ENCODE results near the gene OXER1.

The OXER1 gene

DNA sequence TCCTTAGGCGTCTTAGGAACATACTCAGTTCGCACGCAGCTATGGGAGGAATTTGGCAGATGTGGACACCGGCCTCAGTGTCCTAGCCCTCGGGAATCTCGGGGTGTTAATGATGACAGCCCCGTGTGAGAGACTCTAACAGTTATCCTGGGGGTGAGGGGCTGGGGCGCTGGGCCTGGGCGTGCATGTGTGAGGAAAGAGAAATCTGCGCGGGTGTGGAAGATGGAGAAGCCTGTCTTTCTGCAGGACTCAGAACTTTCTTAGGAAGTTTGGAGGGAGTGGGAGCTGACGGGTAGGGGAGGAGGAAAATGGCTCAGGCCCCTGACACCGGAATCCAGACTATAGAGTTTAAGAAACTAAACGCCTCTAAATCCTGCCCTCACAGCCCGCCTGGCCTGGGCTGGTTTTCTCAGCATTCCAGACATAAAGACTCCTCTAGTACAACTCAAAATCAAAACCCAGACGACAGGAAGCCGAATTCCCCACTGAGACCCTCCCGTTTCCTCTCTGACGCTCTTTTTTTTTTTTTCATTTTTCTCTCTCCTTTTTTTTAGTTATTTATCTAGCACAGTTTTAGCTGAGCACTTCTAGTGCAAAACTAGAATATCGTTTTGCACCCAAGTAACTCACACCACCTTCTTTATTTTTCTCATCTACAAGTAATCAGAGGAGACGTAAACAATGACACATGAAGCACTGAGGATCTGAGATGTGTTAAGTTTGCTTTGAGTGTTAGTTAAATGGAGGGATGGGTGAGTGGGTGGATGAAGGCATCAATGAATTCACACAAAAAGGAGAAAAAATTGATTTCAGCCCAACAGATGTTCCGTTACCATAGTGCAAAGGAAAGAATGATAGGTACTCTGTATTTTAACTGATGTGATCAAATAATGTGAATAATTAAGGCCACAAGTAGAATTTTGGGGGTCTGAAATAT, 29.7 kb upstream of the OXER1 start:
- DNase-seq, result no peak

DNA sequence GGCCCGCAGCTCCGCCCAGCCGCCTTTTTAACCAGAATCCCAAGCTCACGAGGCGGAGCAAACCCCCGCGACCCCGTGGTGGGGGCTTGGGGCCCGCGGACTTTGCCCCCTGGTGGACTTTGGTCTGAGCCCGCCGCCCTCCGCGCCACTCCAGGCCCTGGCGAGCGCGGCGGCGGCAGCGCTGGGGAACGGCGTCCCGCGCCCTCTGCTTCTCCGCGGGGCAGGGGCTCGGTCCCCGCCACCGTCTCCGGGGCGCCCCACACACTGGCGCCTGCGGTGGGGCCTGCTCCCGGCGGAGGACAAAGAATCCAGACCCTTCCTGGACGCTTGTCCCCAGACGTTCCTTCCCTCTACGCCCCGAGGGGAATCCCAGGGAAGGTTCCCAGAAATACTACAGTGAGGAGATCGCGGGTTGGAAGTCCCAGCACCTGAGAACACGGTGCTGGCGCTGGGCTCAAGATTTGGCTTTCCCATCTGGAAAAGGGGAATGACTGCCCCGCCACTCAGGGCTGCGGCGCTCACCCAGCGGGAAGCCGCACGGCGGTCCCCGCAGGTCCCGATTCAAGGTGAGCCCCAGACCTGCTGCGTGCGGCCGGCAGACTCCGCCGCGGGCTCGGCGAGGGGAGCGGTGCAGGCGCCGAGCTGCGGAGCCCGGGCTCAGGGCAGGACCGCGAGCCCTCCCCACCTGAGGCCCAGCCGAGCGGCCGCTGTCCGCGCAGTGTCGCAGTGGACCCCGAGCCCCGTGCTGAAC, 28.8 kb upstream of the OXER1 start, which contains the start of gene HAAO:
TSS of gene HAAO (minus strand) at position 1 of the 751 bp plus-strand sequence. CDS start 47 bp downstream, outside the sequence.
- no peak for DNase-seq

DNA sequence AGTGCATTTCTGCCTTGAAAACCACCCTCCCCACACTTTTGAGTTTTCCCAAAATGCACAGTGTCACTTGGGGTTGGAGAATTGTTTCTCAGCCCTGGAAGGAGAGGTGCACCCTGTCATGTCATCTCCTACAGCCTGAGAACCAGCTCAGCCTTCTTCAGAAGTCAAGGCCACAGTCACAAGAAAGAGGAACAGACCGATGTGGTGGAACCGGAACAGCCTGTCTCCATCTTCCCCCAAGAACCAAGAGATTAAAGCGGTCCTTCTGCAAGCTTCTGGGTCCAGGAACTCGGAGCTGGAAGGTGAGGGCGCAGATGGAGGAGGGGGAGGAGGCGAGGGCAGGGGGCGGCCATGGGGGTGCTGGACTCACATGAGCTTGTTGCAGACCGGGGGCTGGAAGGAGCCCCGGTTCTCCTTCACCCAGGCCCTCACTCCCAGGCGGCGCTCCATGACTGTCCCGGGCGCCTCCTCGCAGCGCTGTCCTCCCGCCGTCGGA, 28.2 kb upstream of the OXER1 start:
- peak in 1 of 2 experiments; percentile 23 for DNase-seq

DNA sequence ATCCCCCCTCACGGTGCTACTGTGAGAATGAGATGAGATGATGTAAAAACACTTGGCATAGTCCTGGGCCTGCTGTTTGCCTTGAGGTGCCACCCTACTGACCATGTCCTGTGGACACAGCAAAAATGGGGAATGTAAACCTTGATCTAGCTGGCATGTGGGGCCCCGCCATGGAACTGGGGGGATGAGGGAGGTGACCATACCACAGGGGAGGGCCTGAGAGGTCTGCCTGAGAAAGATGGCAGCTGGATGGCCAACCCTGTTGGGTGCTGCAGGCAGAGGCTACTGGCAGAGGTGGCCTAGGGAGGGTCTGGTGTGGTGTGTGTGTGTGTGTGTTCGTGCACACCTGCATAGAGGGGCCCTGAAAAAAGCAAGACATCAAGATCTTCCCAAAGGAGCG, 27.7 kb upstream of the OXER1 start:
- no peak for DNase-seq

DNA sequence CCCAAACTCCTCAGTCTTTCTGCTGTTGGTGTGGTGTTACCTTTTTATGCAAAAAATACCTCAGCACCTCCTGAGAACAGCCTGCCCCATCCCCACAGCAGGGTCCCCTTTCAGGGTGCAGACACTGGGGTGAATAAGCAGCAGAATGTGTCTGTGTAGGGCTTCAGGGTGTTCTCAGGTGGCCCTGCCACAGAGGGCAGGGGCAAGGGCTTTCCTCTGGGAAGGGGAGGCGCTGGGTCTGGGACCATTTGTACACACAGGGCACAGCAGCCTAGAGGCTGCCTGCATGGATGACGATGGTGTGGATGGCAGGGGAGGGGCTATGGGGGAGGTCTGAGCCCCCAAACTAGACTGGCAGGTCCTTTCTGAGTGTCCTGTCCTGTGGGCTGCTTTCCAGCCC, 25.8 kb upstream of the OXER1 start:
- DNase-seq, result no peak

DNA sequence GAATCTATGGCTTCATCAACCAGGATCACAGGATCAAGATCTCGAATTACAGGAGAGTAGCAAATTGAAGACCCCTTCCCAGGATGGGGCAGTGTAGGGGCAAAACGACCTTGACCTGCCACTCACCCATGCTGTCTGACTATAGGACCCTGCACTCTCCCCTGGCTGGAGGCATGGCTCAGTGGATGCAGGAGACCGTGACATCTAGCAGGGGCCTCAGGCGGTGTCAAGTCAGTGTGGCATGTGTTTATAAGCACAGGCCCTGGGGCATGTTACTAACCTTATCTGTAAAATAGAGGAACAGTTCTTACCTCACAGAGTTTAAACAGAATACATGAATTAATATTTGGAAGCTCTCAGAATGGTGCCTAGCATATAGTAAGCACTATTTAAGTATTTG, 24.9 kb upstream of the OXER1 start:
- DNase-seq, result no peak

DNA sequence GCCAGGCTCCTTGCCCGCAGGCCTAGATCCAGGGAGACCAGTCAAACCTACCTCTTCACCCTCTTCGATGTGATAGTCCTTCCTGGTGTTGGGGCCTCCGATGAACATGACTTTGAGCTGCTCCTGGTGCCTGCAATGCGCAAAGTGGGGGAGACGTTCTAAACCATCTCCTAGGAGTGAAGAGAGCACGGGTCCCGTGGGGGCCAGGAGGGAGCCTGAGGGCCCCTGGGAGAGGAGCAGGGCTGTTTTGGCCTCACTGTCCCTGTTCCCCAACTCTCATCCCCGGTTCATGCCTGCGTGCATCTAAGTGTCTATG, 24.5 kb upstream of the OXER1 start:
- no peak for DNase-seq

DNA sequence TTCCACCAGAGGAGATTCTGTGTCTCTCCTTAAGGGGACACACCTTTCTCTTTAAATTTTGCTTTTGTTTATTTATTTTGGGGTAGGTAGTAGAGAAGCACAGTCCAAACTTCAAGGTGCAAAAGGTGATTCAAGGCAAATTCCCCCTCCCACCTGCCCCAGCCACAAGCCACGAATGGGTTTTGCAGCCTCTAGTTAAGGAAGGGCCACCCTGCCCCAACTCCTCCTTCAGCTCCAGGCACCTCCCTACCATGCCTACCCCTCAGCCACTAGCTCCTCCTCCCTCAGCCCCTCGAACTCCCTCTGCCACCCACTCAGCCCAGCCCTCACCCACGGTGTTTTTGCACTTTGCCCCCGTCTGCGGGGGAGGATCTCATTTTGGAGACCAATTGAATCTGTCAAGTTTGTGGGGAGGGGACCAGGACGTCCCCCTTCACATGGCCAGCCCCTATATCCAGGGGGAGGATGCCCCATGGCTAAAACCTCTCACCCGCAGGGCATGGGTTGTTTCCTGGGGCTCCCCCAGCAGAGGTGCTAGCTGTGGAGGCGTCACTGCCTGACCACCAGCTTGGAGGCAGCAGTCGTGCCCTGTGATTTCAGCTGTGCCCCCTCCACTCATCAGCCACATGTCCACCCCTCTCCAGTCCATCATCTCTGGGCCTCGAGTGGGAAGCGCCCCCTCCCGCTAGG, 24.0 kb upstream of the OXER1 start:
- no peak for DNase-seq

DNA sequence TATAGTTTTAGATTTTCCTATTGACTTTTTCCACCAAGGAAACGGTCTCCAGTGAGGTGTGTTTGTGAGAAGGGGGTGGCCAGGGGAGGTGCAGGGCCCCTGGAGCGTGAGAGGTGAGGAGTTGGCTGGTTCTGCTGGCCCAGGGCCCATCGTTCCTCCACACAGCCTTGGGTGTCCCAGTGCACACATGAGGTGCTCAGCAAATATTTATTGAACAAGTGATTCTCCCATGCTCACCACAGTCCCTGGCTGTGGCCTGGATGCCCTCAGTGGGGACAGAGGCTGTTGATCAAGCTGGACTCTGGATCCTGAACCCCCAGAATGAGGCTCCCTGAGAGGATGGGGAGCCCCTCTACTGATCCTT, 23.5 kb upstream of the OXER1 start:
- DNase-seq, result no peak

DNA sequence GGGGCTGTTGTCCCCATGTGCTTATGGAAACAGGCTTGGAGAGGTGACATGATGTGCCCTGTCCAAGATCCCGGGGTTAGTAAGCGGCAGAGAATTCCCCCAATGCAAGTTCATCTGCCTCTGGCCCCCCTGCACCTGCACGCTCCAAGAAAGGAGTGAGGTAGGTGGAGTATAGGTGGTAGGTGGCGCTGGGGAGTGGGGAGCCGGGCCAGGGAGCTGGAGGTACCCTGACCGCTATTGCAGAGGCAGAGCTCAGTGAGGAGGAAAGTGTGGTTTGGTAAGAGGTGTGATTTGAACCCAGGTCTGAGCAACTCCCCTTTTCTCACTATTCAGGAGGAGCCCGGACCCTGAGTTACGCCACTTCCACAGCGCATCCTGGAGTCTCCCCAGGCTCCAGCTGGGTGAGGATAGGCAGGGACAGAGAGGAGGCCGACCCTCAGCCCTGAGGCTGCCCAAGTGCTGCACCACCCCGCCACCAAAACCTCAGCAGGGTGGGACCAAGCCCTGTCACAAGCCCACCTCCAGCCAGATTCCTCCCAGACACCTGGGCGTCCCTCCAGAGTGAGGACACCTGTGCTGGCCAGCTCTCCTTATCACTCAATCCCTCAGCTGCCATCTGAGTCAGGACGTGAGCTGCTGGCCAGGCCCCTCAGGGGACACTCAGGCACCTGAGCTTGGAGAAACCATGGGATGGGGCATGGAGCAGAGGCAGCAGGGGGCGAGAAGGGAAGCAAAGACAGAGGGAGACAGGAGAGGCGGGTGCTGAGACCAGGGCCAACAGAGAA, 22.8 kb upstream of the OXER1 start:
- no peak for DNase-seq

DNA sequence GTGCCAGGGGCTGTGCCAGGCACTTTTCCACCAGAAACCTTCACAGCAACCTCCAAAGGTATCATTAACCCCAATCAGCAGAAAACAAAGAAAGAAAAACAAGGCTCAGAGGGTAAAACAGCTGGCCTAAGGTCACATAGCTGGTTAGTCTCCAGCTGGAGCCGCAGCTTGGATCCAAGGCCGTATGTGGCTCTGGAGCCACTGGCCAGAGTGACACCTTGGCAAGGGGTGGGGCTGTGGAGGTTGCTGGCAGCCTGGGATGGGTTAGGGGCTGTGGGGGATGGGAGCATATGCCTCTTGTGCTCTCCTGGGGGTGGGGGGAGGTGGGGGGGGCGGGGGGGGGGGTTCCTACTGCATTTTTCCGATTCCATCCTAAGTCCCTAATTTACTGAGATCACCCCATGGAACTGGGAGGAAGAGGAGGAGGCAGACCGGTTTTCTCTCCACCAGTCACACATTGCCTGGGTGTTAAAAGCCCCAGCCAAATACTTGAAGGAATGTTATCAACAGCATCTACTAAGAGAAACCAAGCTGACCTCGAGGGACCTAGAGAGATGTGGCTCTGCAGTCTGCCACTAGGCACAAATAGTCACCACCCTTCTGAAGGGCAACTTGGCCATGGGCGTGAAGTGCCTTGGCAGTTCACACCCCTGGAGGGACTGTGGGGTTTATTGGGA, 20.4 kb upstream of the OXER1 start:
- DNase-seq, result no peak

DNA sequence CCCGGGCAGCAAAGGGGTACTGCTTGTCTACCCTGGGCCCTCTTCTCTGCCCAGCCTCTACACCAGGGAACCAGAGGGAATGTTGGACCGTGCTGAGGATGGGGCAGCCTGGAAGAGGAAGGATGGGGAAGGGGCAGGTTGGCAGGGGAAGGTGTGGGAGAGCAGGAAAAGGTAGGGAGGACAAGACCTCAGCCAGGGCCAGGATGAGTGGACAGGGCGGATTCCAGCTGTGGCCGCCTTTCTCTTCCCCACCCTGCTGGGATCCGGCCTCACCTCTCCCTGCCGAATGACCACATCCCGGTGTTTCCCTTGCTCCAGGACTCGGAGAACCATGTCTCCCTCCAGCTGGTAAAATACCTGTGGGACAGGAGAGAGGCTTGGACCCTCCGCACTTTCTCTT, 19.6 kb upstream of the OXER1 start:
- DNase-seq, result no peak

DNA sequence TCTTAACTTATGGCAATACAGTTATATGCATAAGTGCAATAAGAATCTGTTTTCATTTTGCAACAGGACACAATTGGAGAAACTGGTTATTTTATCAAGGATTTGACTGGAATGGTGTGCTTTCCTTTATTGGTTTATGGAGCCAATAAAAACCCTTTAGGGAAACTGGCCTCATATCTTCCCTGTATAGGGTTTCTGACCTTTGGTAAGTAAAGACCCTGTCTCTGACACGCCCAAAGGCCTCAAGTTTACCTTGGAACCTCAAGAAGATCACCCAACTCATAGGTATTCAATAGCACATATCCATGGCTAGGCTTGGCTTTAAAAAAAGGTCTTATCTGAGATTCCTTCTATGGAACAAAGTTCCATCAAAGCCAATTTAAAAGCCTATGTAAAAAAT, 17.2 kb upstream of the OXER1 start:
- no peak for DNase-seq

DNA sequence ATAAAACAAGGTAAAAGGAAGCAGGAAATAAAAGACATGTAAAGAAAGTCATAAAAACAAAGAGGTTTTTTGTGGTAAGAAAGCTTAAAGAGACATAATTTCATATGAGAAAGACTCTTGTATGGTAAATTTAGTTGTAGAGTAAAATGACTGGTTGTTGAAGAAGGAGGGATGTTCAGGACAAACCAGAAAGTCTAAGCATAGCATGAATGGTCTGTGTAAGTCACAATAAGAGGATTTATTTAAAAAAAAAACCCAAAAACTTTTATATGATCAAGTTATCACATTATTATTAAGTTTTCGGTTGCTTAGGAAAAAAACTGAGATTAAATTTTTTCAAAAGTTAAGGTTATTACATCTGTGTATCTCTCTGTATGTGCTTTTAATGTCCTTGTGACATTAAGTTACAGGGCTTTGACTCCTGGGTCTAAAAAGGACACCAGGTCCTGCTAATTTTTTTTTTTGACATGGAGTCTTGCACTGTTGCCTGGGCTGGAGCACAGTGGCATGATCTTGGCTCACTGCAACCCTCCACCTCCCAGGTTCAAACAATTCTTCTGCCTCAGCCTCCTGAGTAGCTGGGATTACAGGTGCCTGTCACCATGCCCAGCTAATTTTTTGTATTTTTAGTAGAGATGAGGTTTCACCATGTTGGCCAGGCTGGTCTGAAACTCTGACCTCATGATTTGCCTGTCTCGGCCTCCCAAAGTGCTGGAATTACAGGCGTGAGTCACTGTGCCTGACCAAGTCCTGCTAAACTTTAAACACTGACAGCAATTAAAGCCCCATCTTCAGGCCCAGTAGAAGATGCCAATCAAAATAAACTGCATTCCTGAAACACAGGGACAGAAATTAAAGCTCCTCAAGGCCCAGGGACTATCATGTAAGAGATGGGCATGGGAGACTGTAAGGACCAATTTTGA, 14.2 kb upstream of the OXER1 start:
- no peak for DNase-seq

DNA sequence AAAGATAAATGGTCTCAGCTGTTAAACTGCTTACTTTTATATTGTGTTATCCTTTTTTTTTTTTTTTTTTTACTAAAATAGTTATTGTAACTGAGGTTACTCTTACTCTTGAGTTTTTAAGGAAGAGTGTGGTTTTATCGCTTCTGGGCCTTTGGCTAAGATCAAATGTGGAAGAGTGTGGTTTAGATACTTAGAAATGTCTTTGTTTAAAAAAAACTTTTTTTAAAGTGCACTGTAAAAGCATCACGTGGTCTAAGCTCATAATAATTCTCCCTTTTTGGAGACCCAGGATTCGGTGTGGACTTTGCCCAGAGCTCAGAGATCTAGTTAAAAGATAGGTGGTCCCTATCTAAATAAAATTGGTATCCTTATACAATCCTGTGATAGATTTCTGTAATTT, 11.9 kb upstream of the OXER1 start:
- DNase-seq, result no peak

DNA sequence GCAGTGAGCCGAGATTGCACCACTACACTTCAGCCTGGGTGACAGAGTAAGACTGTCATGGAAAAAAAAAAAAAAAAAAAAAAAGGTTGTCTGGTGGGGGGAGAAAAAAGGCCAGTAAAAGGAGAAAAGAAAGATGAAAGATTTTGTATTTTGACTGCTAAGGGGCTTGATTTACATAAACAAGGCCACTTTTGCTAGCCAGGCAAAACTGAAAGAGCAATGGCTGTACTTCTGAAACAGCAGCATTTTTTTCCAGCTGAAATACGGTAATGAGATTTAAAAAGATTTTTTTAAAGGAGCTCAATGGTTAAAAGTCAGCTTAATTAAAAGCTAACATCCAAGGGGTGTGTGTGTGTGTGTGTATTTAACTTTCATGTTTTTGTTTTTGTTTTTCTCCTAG, 11.3 kb upstream of the OXER1 start:
- no peak for DNase-seq

DNA sequence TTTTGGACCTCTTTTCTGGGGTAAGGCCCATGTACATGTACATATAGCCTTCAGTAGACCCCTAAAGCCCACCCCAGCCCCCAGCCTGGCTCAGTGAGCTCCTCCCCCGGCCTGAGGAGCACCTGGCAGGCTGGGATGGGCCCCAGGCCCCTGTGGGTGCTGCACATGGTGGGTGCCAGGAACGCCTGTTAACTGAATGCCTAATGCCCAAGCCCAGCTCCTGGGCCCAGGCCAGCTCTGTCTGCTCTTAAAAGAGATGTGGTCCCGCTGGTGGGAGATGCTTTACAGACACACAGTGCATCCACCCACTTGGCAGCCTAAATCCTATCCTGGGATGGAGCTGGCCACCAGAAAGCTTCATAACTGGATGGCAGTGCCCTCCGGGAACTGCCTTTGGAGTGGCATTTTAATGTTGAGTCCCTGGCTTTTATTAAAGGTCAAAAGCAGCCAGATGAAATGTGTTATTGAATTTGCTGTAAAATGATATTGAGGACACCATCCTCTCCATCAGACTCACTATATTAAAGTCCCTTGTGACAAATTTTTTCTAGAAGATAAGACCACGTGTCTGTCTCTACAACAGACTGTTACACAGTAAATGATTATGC, 7.7 kb upstream of the OXER1 start:
- no peak for DNase-seq

DNA sequence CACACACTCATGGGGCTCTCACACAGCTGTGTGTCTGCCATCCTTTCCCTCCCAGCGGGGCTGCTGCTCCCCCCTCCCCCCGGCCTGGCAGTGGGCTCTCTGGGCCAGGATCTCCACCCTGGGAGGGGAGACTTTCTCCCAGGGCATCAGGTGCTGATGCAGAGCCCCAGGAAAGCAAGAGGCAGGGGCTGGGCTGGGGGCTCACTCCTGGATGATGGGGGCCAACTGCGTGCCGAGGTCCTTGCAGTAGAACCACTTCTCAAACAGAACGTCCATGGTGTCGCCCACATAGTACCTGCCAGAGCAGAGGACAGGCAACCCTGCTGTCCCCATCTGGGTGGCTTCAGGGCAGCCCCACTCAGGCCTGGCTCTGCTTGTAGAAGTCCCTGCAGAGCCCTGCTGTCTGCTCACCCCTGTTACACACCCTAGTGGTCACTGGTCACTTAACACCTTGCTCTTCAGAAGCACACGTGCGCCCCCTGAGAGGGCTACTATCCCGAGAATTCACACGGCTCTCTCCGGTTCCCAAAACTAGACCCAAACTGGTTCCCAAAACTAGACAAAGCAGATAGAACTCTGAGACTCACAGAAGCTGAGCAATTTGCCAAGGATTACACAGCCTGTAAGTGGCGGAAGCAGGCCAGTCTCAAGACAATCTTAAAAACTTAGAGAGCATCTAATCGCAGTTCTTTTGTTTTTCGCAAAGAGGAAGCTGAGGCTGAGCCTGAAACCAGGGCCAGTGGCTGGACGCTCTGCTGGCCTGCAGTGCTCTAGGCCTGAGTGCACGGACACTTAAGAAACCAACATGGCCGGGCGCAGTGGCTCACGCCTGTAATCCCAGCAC, 6.6 kb upstream of the OXER1 start:
- DNase-seq, result no peak

DNA sequence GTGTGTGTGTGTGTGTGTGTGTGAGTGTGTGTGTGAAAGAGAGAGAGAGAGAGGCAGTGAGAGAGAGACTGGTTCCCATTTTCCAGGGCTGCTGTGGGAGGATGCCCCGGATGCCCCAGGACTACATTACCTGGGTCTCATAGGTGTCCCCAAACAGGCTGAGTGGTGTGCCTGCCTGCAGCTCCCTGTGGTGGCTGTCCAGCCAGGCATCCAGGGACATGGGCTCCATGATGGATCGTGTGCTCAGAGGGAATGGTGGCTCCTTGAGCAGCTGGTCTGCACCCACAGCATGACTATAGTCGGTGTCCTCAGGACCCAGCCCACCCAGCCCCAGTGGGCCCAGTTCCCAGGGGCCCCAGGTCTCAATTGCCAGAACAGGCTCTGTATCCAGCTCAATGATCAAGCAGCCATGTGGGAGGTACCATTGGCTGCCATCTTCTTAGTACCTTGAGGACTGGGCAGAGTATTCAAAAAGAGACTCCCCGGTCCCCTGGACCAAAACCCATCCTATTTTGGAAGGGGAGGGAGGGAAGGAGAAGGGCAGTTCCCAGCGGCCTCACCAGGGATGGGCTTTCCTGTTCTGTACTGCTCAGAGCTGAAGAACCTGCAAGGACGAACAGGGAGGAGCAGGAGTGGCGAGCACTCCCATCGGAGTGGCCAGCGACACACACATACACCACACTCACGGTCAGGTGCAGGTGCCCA, 5.8 kb upstream of the OXER1 start:
- no peak for DNase-seq

All from stimulated activated CD4-positive, alpha-beta T cell treated with anti-CD3 and anti-CD28 coated beads, Interleukin-4, amount 100 ng/mL, for 4 hours (primary cell).